Neural cell (in vitro differentiated cells): ENCODE results near the gene CHMP1A. TPM values are rescaled to one million over a fixed set of nuclear protein-coding genes. Genes with fewer than 3 reads are reported as not detected.

Experiments used
- H2AFZ ChIP-seq: fragments of 200-600, 300-800 bp; sonication (generic), shearing (Covaris generic); 2 replicates; pipeline ENCODE4 v1.6.0; 2014; ENCODE audit warnings: low read depth, mild to moderate bottlenecking, antibody characterized with exemption, low read length, moderate library complexity
- H3F3A ChIP-seq: fragments of 200-600 bp; shearing (Covaris generic); 2 replicates; pipeline ENCODE4 v1.6.1; 2016; ENCODE audit warnings: mild to moderate bottlenecking, moderate library complexity, mixed read lengths, antibody characterized with exemption, low read length; ENCODE audit not compliant: insufficient read depth, poor library complexity, severe bottlenecking
- H3K27ac ChIP-seq: fragments of 200-600, 300-800 bp; sonication (generic), shearing (Covaris generic); 2 replicates; pipeline ENCODE4 v1.5.1; 2014; ENCODE audit warnings: mild to moderate bottlenecking, low read length, moderate library complexity
- H3K27me3 ChIP-seq: fragments of 300-800, 200-600 bp; sonication (generic), shearing (Covaris generic); 2 replicates; pipeline ENCODE4 v1.6.0; 2014; ENCODE audit warnings: mild to moderate bottlenecking, low read depth, low read length, moderate library complexity; ENCODE audit not compliant: insufficient read depth
- H3K36me3 ChIP-seq: fragments of 300-800, 200-600 bp; sonication (generic), shearing (Covaris generic); 2 replicates; pipeline ENCODE4 v1.5.1; 2014; ENCODE audit warnings: mild to moderate bottlenecking, antibody characterized with exemption, low read length, moderate library complexity; ENCODE audit not compliant: insufficient read depth
- H3K4me2 ChIP-seq: fragments of 300-800, 200-600 bp; sonication (generic), shearing (Covaris generic); 2 replicates; pipeline ENCODE4 v1.6.0; 2014; ENCODE audit warnings: mild to moderate bottlenecking, low read length
- H3K4me3 ChIP-seq: fragments of 300-800, 200-600 bp; sonication (generic), shearing (Covaris generic); 2 replicates; pipeline ENCODE4 v1.5.1; 2014; ENCODE audit warnings: mild to moderate bottlenecking, low read length, moderate library complexity
- H3K79me2 ChIP-seq: fragments of 200-600 bp; shearing (Covaris generic); replicated peaks from 2 replicates; pipeline ENCODE4 v1.6.0; 2014; ENCODE audit warnings: mild to moderate bottlenecking, low read length, moderate library complexity; ENCODE audit not compliant: insufficient read depth
- H3K9ac ChIP-seq: fragments of 300-800, 200-600 bp; sonication (generic), shearing (Covaris generic); 2 replicates; pipeline ENCODE4 v1.6.1; 2016; ENCODE audit warnings: mild to moderate bottlenecking, low read length, mixed read lengths
- H3K9me2 ChIP-seq: fragments of 200-600 bp; shearing (Covaris generic); 2 replicates; pipeline ENCODE4 v1.6.1; 2016; ENCODE audit warnings: mild to moderate bottlenecking, low read length, mixed read lengths; ENCODE audit not compliant: insufficient read depth
- H3K9me3 ChIP-seq: fragments of 200-600, 300-800 bp; sonication (generic), shearing (Covaris generic); 2 replicates; pipeline ENCODE4 v1.6.1; 2016; ENCODE audit warnings: mild to moderate bottlenecking, mixed run types, low read length, moderate library complexity, mixed read lengths
- H4K20me1 ChIP-seq: fragments of 200-600 bp; shearing (Covaris generic); 2 replicates; pipeline ENCODE4 v1.6.1; 2016; ENCODE audit warnings: mild to moderate bottlenecking, mixed run types; ENCODE audit not compliant: insufficient read depth
- EP300 ChIP-seq: fragments of 450-650 bp; conservative IDR thresholded peaks from 2 replicates; pipeline ENCODE4 v1.6.1; 2014; ENCODE audit warnings: antibody characterized with exemption, mild to moderate bottlenecking, moderate library complexity; ENCODE audit not compliant: poor library complexity, severe bottlenecking
- EZH2 ChIP-seq: fragments of 200-600, 300-800 bp; shearing (Covaris generic), sonication (generic); IDR thresholded peaks from 2 replicates; pipeline ENCODE4 v1.6.1; 2014; ENCODE audit warnings: antibody characterized with exemption, low read length, borderline replicate concordance, mild to moderate bottlenecking; ENCODE audit not compliant: insufficient read depth, poor library complexity, severe bottlenecking
- MXI1 ChIP-seq: fragments of 450-650 bp; conservative IDR thresholded peaks from 2 replicates; pipeline ENCODE4 v1.6.1; 2014; ENCODE audit warnings: antibody characterized with exemption, mild to moderate bottlenecking; ENCODE audit not compliant: poor library complexity, severe bottlenecking
- POLR2AphosphoS5 ChIP-seq: IDR thresholded peaks from 2 replicates; pipeline ENCODE4 v1.6.1; 2012
- RAD21 ChIP-seq: fragments of 450-650 bp; conservative IDR thresholded peaks from 2 replicates; pipeline ENCODE4 v1.6.1; 2014; ENCODE audit warnings: antibody characterized with exemption, mild to moderate bottlenecking, moderate library complexity
- SMC3 ChIP-seq: fragments of 450-650 bp; conservative IDR thresholded peaks from 2 replicates; pipeline ENCODE4 v1.6.1; 2014; ENCODE audit warnings: antibody characterized with exemption, mild to moderate bottlenecking, moderate library complexity; ENCODE audit not compliant: poor library complexity
- TAF1 ChIP-seq: IDR thresholded peaks from 2 replicates; pipeline ENCODE4 v1.6.1; 2012; ENCODE audit warnings: low read depth
- polyA minus RNA-seq: library from RNA; depleted of rRNA, polyadenylated mRNA; stranded (reverse); fragments of >200 nt; gene quantifications from 2 replicates; pipeline ENCODE4 v1.2.3, GENCODE V29; 2014
- polyA plus RNA-seq: library from polyadenylated mRNA; depleted of rRNA; stranded (reverse); fragments of >200 nt; gene quantifications from 2 replicates; pipeline ENCODE4 v1.2.3, GENCODE V29; 2014
- TF ChIP-seq, protein P1 (sequence below): IDR thresholded peaks from 2 replicates; pipeline ENCODE4 v1.6.1; 2012; ENCODE audit warnings: borderline replicate concordance
- TF ChIP-seq, protein P2 (sequence below): fragments of 450-650 bp; IDR thresholded peaks from 2 replicates; pipeline ENCODE4 v1.5.1; 2014; ENCODE audit warnings: antibody characterized with exemption, mild to moderate bottlenecking, moderate library complexity; ENCODE audit not compliant: poor library complexity, severe bottlenecking

The CHMP1A gene
- 113 and 150 TPM in 2 replicates for polyA plus RNA-seq
- polyA minus RNA-seq: 98.3 and 103 TPM in 2 replicates

- Histone ChIP-seq H4K20me1 (no peaks in the 10 kb centered on the region), H3K4me3 (peak within 1 kb of the TSS; percentile 94), H3F3A (no peaks in the 10 kb centered on the region), H3K27ac (peak within 1 kb of the TSS; percentile 66), H3K9me3 (no peaks in the 10 kb centered on the region), H3K9ac (peak within 1 kb of the TSS; percentile 84), H3K79me2 (peaks cover 43% of the 10 kb centered on the region), H3K27me3 (no peaks in the 10 kb centered on the region), H3K36me3 (peaks cover 11% of the 10 kb centered on the region), H2AFZ (peak within 1 kb of the TSS; percentile 65), H3K9me2 (no peaks in the 10 kb centered on the region), H3K4me2 (peak within 1 kb of the TSS; percentile 54)
- TF ChIP-seq, protein P1, sequence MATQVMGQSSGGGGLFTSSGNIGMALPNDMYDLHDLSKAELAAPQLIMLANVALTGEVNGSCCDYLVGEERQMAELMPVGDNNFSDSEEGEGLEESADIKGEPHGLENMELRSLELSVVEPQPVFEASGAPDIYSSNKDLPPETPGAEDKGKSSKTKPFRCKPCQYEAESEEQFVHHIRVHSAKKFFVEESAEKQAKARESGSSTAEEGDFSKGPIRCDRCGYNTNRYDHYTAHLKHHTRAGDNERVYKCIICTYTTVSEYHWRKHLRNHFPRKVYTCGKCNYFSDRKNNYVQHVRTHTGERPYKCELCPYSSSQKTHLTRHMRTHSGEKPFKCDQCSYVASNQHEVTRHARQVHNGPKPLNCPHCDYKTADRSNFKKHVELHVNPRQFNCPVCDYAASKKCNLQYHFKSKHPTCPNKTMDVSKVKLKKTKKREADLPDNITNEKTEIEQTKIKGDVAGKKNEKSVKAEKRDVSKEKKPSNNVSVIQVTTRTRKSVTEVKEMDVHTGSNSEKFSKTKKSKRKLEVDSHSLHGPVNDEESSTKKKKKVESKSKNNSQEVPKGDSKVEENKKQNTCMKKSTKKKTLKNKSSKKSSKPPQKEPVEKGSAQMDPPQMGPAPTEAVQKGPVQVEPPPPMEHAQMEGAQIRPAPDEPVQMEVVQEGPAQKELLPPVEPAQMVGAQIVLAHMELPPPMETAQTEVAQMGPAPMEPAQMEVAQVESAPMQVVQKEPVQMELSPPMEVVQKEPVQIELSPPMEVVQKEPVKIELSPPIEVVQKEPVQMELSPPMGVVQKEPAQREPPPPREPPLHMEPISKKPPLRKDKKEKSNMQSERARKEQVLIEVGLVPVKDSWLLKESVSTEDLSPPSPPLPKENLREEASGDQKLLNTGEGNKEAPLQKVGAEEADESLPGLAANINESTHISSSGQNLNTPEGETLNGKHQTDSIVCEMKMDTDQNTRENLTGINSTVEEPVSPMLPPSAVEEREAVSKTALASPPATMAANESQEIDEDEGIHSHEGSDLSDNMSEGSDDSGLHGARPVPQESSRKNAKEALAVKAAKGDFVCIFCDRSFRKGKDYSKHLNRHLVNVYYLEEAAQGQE: peak; percentile 41
- peak; percentile 98 for TF ChIP-seq MXI1
- peak; percentile 18 for TF ChIP-seq EP300
- TF ChIP-seq, protein P2, sequence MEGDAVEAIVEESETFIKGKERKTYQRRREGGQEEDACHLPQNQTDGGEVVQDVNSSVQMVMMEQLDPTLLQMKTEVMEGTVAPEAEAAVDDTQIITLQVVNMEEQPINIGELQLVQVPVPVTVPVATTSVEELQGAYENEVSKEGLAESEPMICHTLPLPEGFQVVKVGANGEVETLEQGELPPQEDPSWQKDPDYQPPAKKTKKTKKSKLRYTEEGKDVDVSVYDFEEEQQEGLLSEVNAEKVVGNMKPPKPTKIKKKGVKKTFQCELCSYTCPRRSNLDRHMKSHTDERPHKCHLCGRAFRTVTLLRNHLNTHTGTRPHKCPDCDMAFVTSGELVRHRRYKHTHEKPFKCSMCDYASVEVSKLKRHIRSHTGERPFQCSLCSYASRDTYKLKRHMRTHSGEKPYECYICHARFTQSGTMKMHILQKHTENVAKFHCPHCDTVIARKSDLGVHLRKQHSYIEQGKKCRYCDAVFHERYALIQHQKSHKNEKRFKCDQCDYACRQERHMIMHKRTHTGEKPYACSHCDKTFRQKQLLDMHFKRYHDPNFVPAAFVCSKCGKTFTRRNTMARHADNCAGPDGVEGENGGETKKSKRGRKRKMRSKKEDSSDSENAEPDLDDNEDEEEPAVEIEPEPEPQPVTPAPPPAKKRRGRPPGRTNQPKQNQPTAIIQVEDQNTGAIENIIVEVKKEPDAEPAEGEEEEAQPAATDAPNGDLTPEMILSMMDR: no peak
- TF ChIP-seq TAF1: peak; percentile 12
- no peak for TF ChIP-seq SMC3
- TF ChIP-seq RAD21: peak; percentile 46
- TF ChIP-seq POLR2AphosphoS5: peak; percentile 91
- no peak for TF ChIP-seq EZH2
These were observed at the start of gene CHMP1A, which contains the start of gene SPATA33 for GRCh38 chr16:89657442-89658220. Gene CHMP1A, minus strand, starts transcription at chr16:89657708. Its CDS starts 120 bp downstream, at chr16:89657588. Gene SPATA33, plus strand, starts transcription at chr16:89657836. Its CDS starts 76 bp downstream, at chr16:89657912.

DNA sequence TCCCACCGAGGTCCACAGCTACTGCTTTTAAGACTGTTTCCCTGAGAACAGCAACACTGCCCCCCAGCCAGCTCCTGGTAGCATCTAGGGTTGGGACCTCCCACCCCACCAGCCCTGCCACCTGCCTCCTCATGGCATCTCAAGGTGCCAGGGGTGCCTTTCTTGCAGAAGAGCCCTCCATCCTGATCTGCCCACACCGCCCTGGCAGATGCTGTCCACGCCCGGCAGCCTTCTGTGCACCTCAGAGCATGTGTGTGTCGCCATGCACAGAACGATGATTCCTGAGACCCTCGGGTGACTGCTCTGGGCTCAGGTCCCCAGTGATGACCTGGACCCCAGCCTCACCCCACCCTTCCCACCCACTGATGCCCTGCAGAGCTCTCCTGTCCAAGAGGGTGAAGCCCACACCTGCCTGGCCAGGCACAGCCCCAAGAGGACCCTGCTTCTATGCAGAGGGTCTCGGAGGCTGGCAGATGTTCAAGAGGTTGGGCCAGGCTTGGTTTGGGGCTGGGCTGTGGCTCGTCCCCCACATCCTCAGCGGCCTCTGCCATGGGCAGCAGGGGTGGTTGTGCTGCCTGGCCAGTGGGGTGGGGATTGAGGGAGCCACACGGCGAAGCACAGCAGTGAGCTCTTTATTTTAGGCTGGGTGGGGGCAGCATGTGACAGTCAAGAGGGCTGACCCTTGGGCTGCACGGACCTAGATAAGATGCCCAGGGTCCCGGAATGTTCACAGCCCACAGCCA, 49.2 kb upstream of the CHMP1A start:
- Histone ChIP-seq H3K27me3 (no peaks in the 10 kb centered on the region), H3K36me3 (no peaks in the 10 kb centered on the region), H3K4me3 (no peak overlapping the region), H3K4me2 (no peak overlapping the region), H3F3A (no peaks in the 10 kb centered on the region), H3K9ac (no peak overlapping the region), H3K27ac (no peak overlapping the region), H2AFZ (no peak overlapping the region), H3K79me2 (no peaks in the 10 kb centered on the region), H3K9me3 (no peaks in the 10 kb centered on the region), H3K9me2 (no peaks in the 10 kb centered on the region), H4K20me1 (no peaks in the 10 kb centered on the region)
- no peak for TF ChIP-seq SMC3
- TF ChIP-seq, protein P2: no peak
- no peak for TF ChIP-seq EP300
- TF ChIP-seq, protein P1: no peak
- TF ChIP-seq TAF1: no peak
- TF ChIP-seq MXI1: no peak
- no peak for TF ChIP-seq RAD21
- TF ChIP-seq EZH2: no peak
- TF ChIP-seq POLR2AphosphoS5: no peak
